Measurements from ENCODE around the gene PITX2. TPM values are rescaled to one million over a fixed set of nuclear protein-coding genes. Genes with fewer than 3 reads are reported as not detected.

Gene PITX2
- total RNA-seq, 1 experiment from 2014 or later: 8.5 TPM

GRCh38 chr4:110615353-110616237, 7.3 kb downstream of the PITX2 start:
- no peak overlapping the region for H2BK5ac ChIP-seq (ENCODE audit: insufficient read length, low read length)
- no peak overlapping the region for H2BK12ac ChIP-seq (ENCODE audit: insufficient read length, low read depth, low read length)
- no peak overlapping the region for H2AK5ac ChIP-seq (ENCODE audit: insufficient read length, low read length)
- Mint-ChIP-seq H3K36me3 (ENCODE audit: insufficient read depth in 1 of 3, low read depth in 3 of 3) (no peaks in the 10 kb centered on the region; a peak in 1 of 7 replicates), H3K9me3 (peaks cover 0 to 9% of the 10 kb centered on the region in 2 experiments; a peak in 2 of 5 replicates), H3K4me1 (peaks cover 66 to 75% of the 10 kb centered on the region in 2 experiments), H3K27ac (peak overlapping the region; percentile 24 to 96 (median 70); a peak in 6 of 7 replicates), H3K27me3 (ENCODE audit: low read depth) (peaks cover 91% of the 10 kb centered on the region), H3K4me3 (peak overlapping the region; percentile 87 to 90)
- no peaks in the 10 kb centered on the region for H4K20me1 ChIP-seq (ENCODE audit: control insufficient read depth, insufficient read depth, insufficient read length)
- peaks cover 28% of the 10 kb centered on the region for H3K23me2 ChIP-seq (ENCODE audit: insufficient read length, low read depth, low read length, poor library complexity, severe bottlenecking)
- H3K18ac ChIP-seq (ENCODE audit: insufficient read length, low read depth, low read length): peak overlapping the region; percentile 58
- no peak for TF ChIP-seq CTCF (conservative IDR thresholded peaks at IDR 0.05)
- no peak overlapping the region for H3K9ac ChIP-seq (ENCODE audit: extremely low read depth, insufficient read length, low read length)
- peaks cover 84% of the 10 kb centered on the region for H3K27me3 ChIP-seq (ENCODE audit: insufficient read depth, low read length)
- no peak overlapping the region for H4K5ac ChIP-seq (ENCODE audit: insufficient read length, low read depth, low read length)
- H3K79me2 ChIP-seq (ENCODE audit: insufficient read depth, low read length): no peaks in the 10 kb centered on the region
- H3K27ac ChIP-seq (ENCODE audit: insufficient read length, low read depth, low read length): no peak overlapping the region
- no peaks in the 10 kb centered on the region for H3K9me3 ChIP-seq (ENCODE audit: control insufficient read depth, low read depth, low read length)
- H3T11ph ChIP-seq (ENCODE audit: low read length): no peak overlapping the region
- H2BK120ac ChIP-seq (ENCODE audit: low read depth, low read length, poor library complexity, severe bottlenecking): no peak overlapping the region
- peaks cover 2% of the 10 kb centered on the region; the same call in 1 of the 2 replicates for H3K4me1 ChIP-seq (ENCODE audit: insufficient read depth, low read length)
- no peak overlapping the region for H2BK15ac ChIP-seq (ENCODE audit: low read depth, low read length)
- no peak overlapping the region for H4K91ac ChIP-seq (ENCODE audit: insufficient read length, low read depth, low read length)
- WGBS (ENCODE audit: extremely low coverage, insufficient read length, low lambda C conversion rate): no CpG with 5 or more reads among the region's 38 CpGs
- H3K4ac ChIP-seq (ENCODE audit: low read depth, low read length): no peak overlapping the region
- no peak overlapping the region for H3K23ac ChIP-seq (ENCODE audit: insufficient read length, low read depth, low read length)
- peak overlapping the region; percentile 82 for H3K4me2 ChIP-seq (ENCODE audit: insufficient read depth, insufficient read length, low read length)
- H4K8ac ChIP-seq (replicated peaks; ENCODE audit: insufficient read length, low read depth, low read length): no peak overlapping the region
- no peak overlapping the region for H2BK20ac ChIP-seq (ENCODE audit: low read depth, low read length, poor library complexity, severe bottlenecking)
- no peaks in the 10 kb centered on the region for H3K79me1 ChIP-seq (ENCODE audit: insufficient read depth, low read depth, low read length, poor library complexity, severe bottlenecking)
- peak; percentile 78 for DNase-seq
- H3K14ac ChIP-seq (ENCODE audit: insufficient read depth, low read length): no peak overlapping the region
- H2AFZ ChIP-seq (ENCODE audit: low read length): no peak overlapping the region
- no peak overlapping the region for H3K56ac ChIP-seq (ENCODE audit: insufficient read length, low read depth, low read length)

All from H9 (cell line).